HEK293T (cell line): Measurements from ENCODE around the gene KASH5.

Source experiments
- CTCF ChIA-PET: fragments of 350-600 bp; formaldehyde crosslinking; extraction: SDS; loops from one replicate; lab custom pipeline; 2021; ENCODE audit warnings: antibody characterized with exemption, inconsistent platforms; lab: Yijun Ruan, JAX
- POLR2A ChIA-PET: fragments of 350-600 bp; formaldehyde crosslinking; extraction: SDS; loops from one replicate; lab custom pipeline; 2020; ENCODE audit warnings: antibody characterized with exemption, inconsistent platforms; lab: Yijun Ruan, JAX
- DNase-seq: peaks from one replicate; pipeline ENCODE4 v3.0.0; 2012; ENCODE audit warnings: mixed read lengths; ENCODE audit errors: extremely low spot score
- ARNT ChIP-seq: fragments of 450-650 bp; IDR thresholded peaks from 2 replicates; pipeline ENCODE4 v1.6.1; 2017; ENCODE audit warnings: mild to moderate bottlenecking
- BHLHE40 ChIP-seq: fragments of 450-650 bp; IDR thresholded peaks from 2 replicates; pipeline ENCODE4 v1.6.1; 2016; ENCODE audit warnings: mild to moderate bottlenecking, moderate library complexity, borderline replicate concordance
- CTBP1 ChIP-seq: fragments of 450-650 bp; IDR thresholded peaks from 2 replicates; pipeline ENCODE4 v1.6.1; 2016; ENCODE audit warnings: borderline replicate concordance
- ELF4 ChIP-seq: fragments of 450-650 bp; IDR thresholded peaks from 2 replicates; pipeline ENCODE4 v1.6.1; 2017; ENCODE audit warnings: antibody characterized with exemption
- FOXA1 ChIP-seq: fragments of 450-650 bp; IDR thresholded peaks from 2 replicates; pipeline ENCODE4 v1.6.1; 2016; ENCODE audit warnings: mild to moderate bottlenecking
- FOXK2 ChIP-seq: fragments of 450-650 bp; IDR thresholded peaks from 2 replicates; pipeline ENCODE4 v1.6.1; 2016; ENCODE audit warnings: mild to moderate bottlenecking
- FOXM1 ChIP-seq: fragments of 450-650 bp; IDR thresholded peaks from 2 replicates; pipeline ENCODE4 v1.6.1; 2017; ENCODE audit warnings: mild to moderate bottlenecking, borderline replicate concordance
- HDGF ChIP-seq: fragments of 450-650 bp; IDR thresholded peaks from 2 replicates; pipeline ENCODE4 v1.6.1; 2017; ENCODE audit warnings: antibody characterized with exemption, borderline replicate concordance
- L3MBTL2 ChIP-seq: fragments of 450-650 bp; conservative IDR thresholded peaks from 2 replicates; pipeline ENCODE4 v1.6.1; 2016; ENCODE audit warnings: mild to moderate bottlenecking
- LEF1 ChIP-seq: fragments of 450-650 bp; IDR thresholded peaks from 2 replicates; pipeline ENCODE4 v1.6.1; 2017; ENCODE audit warnings: mild to moderate bottlenecking, borderline replicate concordance
- NFRKB ChIP-seq: fragments of 450-650 bp; IDR thresholded peaks from 2 replicates; pipeline ENCODE4 v1.6.1; 2016; ENCODE audit warnings: mild to moderate bottlenecking, moderate library complexity
- SP1 ChIP-seq: fragments of 450-650 bp; IDR thresholded peaks from 2 replicates; pipeline ENCODE4 v1.6.1; 2017
- SUZ12 ChIP-seq: fragments of 450-650 bp; IDR thresholded peaks from 2 replicates; pipeline ENCODE4 v1.6.1; 2016; ENCODE audit warnings: mild to moderate bottlenecking
- TARDBP ChIP-seq: fragments of 450-650 bp; IDR thresholded peaks from 2 replicates; pipeline ENCODE4 v1.6.1; 2016
- ZNF384 ChIP-seq: fragments of 450-650 bp; IDR thresholded peaks from 2 replicates; pipeline ENCODE4 v1.6.1; 2016
- TF ChIP-seq, protein P1 (sequence below): fragments of 450-650 bp; IDR thresholded peaks from 2 replicates; pipeline ENCODE4 v1.6.1; 2016

KASH5 gene

GRCh38 chr19:49423071-49423984 lies 35.3 kb downstream of the KASH5 start, which contains the start of gene PTH2:
Gene PTH2 (minus strand): TSS chr19:49423441. CDS start chr19:49423339, 102 bp downstream.
- ChIA-PET POLR2A (interaction anchor here (3.2 kb wide), 1 partner anchor 20 kb away, joined by 13 read pairs; no protein-coding TSS in a partner anchor), CTCF (no interaction called here)
- DNase-seq: no peak
- no peak for TF ChIP-seq ZNF384
- TF ChIP-seq TARDBP: no peak
- TF ChIP-seq ARNT: no peak
- no peak for TF ChIP-seq HDGF
- TF ChIP-seq L3MBTL2: no peak
- no peak for TF ChIP-seq FOXM1
- TF ChIP-seq, protein P1, sequence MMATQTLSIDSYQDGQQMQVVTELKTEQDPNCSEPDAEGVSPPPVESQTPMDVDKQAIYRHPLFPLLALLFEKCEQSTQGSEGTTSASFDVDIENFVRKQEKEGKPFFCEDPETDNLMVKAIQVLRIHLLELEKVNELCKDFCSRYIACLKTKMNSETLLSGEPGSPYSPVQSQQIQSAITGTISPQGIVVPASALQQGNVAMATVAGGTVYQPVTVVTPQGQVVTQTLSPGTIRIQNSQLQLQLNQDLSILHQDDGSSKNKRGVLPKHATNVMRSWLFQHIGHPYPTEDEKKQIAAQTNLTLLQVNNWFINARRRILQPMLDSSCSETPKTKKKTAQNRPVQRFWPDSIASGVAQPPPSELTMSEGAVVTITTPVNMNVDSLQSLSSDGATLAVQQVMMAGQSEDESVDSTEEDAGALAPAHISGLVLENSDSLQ: no peak
- TF ChIP-seq LEF1: no peak
- TF ChIP-seq ELF4: no peak
- TF ChIP-seq FOXA1: no peak
- no peak for TF ChIP-seq CTBP1
- TF ChIP-seq NFRKB: no peak
- TF ChIP-seq SP1: no peak
- no peak for TF ChIP-seq FOXK2
- TF ChIP-seq BHLHE40: no peak

GRCh38 chr19:49423985-49424303 lies 35.9 kb downstream of the KASH5 start:
- TF ChIP-seq ARNT (no peak), NFRKB (no peak), FOXM1 (no peak), SUZ12 (no peak), CTBP1 (no peak), FOXK2 (no peak), SP1 (no peak), BHLHE40 (no peak), HDGF (no peak), ELF4 (no peak), L3MBTL2 (no peak), LEF1 (no peak), FOXA1 (no peak), ZNF384 (no peak), TARDBP (no peak)
- TF ChIP-seq, protein P1: no peak
- DNase-seq: no peak
- POLR2A ChIA-PET: interaction anchor here (3.2 kb wide), 1 partner anchor 20 kb away, joined by 13 read pairs; no protein-coding TSS in a partner anchor
- CTCF ChIA-PET: interaction anchor here (0.6 kb wide), 1 partner anchor 122 kb away, joined by 3 read pairs; no protein-coding TSS in a partner anchor

DNA sequence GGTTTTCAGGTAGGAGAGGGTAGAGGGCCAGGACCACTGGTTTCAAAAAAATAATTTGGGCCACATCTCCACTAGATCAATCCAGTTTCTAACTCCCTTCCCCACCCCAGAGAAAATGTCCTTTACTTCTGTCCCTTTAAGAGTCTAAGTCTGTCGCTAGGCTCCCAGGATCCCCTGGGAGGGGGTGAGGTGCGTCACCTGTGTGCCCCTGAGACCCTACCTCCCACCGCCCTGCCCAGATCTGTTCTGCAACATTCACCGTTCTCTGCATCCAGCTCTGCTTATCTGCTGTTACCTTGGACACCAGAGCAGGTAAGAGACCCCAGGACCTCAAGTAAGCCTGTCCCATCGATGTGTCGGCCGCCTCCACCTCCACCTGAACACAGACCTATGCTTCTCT lies 37.1 kb downstream of the KASH5 start, which contains the start of gene GFY:
Gene GFY (plus strand): TSS at position 211 of the 400 bp plus-strand sequence. CDS start 1,043 bp downstream, outside the sequence.
- TF ChIP-seq ARNT (no peak), SP1 (no peak), TARDBP (no peak), BHLHE40 (no peak), ZNF384 (no peak), NFRKB (no peak), FOXA1 (no peak), ELF4 (no peak), SUZ12 (no peak), CTBP1 (no peak)
- TF ChIP-seq, protein P1: no peak
- DNase-seq: no peak
- POLR2A ChIA-PET: interaction anchor here (1.2 to 3.2 kb wide), 4 partner anchors 17 to 28 kb away, joined by 3 to 13 read pairs (median 8); partner anchors contain the start of genes ALDH16A1 and PIH1D1
- CTCF ChIA-PET: interaction anchor here (1.2 to 2.1 kb wide), 2 partner anchors 22 to 34 kb away, joined by 5 to 9 read pairs; no protein-coding TSS in a partner anchor

- TF ChIP-seq, protein P1: no peak
- no peak for TF ChIP-seq ZNF384
- no peak for TF ChIP-seq ELF4
- TF ChIP-seq SP1: no peak
- TF ChIP-seq NFRKB: no peak
- POLR2A ChIA-PET: interaction anchor here (0.8 to 3.2 kb wide), 5 partner anchors 14 to 27 kb away, joined by 3 to 13 read pairs (median 3); partner anchors contain the start of genes ALDH16A1 and PIH1D1
- peak; percentile 66 for DNase-seq
- CTCF ChIA-PET: interaction anchor here (1.2 to 2.1 kb wide), 3 partner anchors 10 to 35 kb away, joined by 3 to 9 read pairs (median 5); no protein-coding TSS in a partner anchor
These were observed 38.0 kb downstream of the KASH5 start for GRCh38 chr19:49425922-49426592.
